A673 (cell line): ENCODE measurements around the gene YEATS4.

Experiments
- EZH2 ChIP-seq: fragments of 200-600 bp; sonication (generic); IDR thresholded peaks from 2 replicates; pipeline ENCODE4 v1.6.1; 2017; ENCODE audit warnings: borderline replicate concordance, low read depth, mild to moderate bottlenecking, mixed read lengths, antibody characterized with exemption, low read length; ENCODE audit not compliant: poor library complexity, severe bottlenecking
- TF ChIP-seq, protein P1 (sequence below): fragments of 300-800, 200-600 bp; sonication (generic); conservative IDR thresholded peaks from 2 replicates; pipeline ENCODE4 v1.5.1; 2017; ENCODE audit warnings: low read depth, mild to moderate bottlenecking, antibody characterized with exemption, low read length, moderate library complexity, mixed read lengths

DNA sequence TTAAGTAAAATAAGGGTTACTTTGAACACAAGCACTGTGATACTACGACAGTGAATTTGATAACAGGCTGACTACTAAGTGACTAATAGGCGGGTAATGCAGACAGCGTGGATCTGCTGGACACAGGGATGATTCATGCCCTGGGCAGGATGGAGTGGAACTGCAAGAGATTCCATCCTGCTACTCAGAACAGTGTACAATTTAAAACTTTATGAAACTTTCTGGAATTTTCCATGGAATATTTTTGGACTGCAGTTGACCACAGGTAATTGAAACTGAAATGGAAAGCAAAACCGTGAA is 46.0 kb downstream of the YEATS4 start:
- TF ChIP-seq, protein P1, sequence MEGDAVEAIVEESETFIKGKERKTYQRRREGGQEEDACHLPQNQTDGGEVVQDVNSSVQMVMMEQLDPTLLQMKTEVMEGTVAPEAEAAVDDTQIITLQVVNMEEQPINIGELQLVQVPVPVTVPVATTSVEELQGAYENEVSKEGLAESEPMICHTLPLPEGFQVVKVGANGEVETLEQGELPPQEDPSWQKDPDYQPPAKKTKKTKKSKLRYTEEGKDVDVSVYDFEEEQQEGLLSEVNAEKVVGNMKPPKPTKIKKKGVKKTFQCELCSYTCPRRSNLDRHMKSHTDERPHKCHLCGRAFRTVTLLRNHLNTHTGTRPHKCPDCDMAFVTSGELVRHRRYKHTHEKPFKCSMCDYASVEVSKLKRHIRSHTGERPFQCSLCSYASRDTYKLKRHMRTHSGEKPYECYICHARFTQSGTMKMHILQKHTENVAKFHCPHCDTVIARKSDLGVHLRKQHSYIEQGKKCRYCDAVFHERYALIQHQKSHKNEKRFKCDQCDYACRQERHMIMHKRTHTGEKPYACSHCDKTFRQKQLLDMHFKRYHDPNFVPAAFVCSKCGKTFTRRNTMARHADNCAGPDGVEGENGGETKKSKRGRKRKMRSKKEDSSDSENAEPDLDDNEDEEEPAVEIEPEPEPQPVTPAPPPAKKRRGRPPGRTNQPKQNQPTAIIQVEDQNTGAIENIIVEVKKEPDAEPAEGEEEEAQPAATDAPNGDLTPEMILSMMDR = no peak
- TF ChIP-seq EZH2 = no peak
